OCI-LY7 (cell line): ENCODE results near the gene KTN1. TPM values are rescaled to one million over a fixed set of nuclear protein-coding genes. Genes with fewer than 3 reads are reported as not detected.

ENCODE experiments used
- BruUV-seq: library from RNA; stranded (reverse); fragments of 400-500 nt; replicated peaks from 2 replicates; lab custom pipeline; 2021; lab: Mats Ljungman, UMichigan
- CTCF ChIA-PET: fragments of 300-600 bp; sonication (Branson Sonifier 250); formaldehyde crosslinking; loops from one replicate; lab custom pipeline; 2022; ENCODE audit warnings: antibody characterized with exemption; ENCODE audit not compliant: unreplicated experiment; lab: Charles Lee
- POLR2A ChIA-PET: fragments of 300-600 bp; sonication (Branson Sonifier 250); formaldehyde crosslinking; loops from one replicate; lab custom pipeline; 2022; ENCODE audit warnings: antibody characterized with exemption; lab: Charles Lee
- DNase-seq: peaks from one replicate; pipeline ENCODE4 v3.0.0-alpha.2; 2015; ENCODE audit warnings: low spot score
- H2AFZ ChIP-seq: fragments of 200-600 bp; sonication (generic), shearing (Covaris generic); 2 replicates; pipeline ENCODE4 v1.6.1; 2014; ENCODE audit warnings: mild to moderate bottlenecking, antibody characterized with exemption, low read length, moderate library complexity
- H3K27ac ChIP-seq: fragments of 200-600 bp; sonication (generic); 2 replicates; pipeline ENCODE4 v1.5.1; 2014; ENCODE audit warnings: mixed run types, low read depth, mild to moderate bottlenecking, moderate library complexity, low read length, inconsistent platforms; ENCODE audit not compliant: poor library complexity, severe bottlenecking
- H3K36me3 ChIP-seq: fragments of 200-600 bp; sonication (generic); 2 replicates; pipeline ENCODE4 v1.6.1; 2014; ENCODE audit warnings: mild to moderate bottlenecking, antibody characterized with exemption, low read length, moderate library complexity, mixed read lengths; ENCODE audit not compliant: insufficient read depth
- H3K4me1 ChIP-seq: fragments of 200-600 bp; sonication (generic); 2 replicates; pipeline ENCODE4 v1.5.1; 2014; ENCODE audit warnings: mild to moderate bottlenecking, low read length; ENCODE audit not compliant: insufficient read depth, poor library complexity, severe bottlenecking
- H3K4me2 ChIP-seq: fragments of 200-600 bp; sonication (generic); 2 replicates; pipeline ENCODE4 v1.6.1; 2014; ENCODE audit warnings: mild to moderate bottlenecking, low read length
- H3K4me3 ChIP-seq: fragments of 200-600 bp; sonication (generic); 2 replicates; pipeline ENCODE4 v1.5.1; 2014; ENCODE audit warnings: mild to moderate bottlenecking, low read depth, low read length; ENCODE audit not compliant: poor library complexity, severe bottlenecking
- H3K79me2 ChIP-seq: fragments of 200-600 bp; sonication (generic); 2 replicates; pipeline ENCODE4 v1.6.1; 2016; ENCODE audit warnings: low read depth, mild to moderate bottlenecking, low read length, moderate library complexity, mixed read lengths; ENCODE audit not compliant: insufficient read depth
- H3K9me2 ChIP-seq: fragments of 200-600 bp; sonication (generic); 2 replicates; pipeline ENCODE4 v1.6.1; 2016; ENCODE audit warnings: mild to moderate bottlenecking, low read length, mixed read lengths; ENCODE audit not compliant: insufficient read depth
- H3K9me3 ChIP-seq: fragments of 200-600 bp; sonication (generic); 2 replicates; pipeline ENCODE4 v1.6.1; 2014; ENCODE audit warnings: mild to moderate bottlenecking, mixed run types, low read length, mixed read lengths
- H4K20me1 ChIP-seq: fragments of 200-600 bp; sonication (generic); 2 replicates; pipeline ENCODE4 v1.6.1; 2014; ENCODE audit warnings: mild to moderate bottlenecking, antibody characterized with exemption, low read length, moderate library complexity, mixed read lengths; ENCODE audit not compliant: insufficient read depth
- EZH2phosphoT487 ChIP-seq: fragments of 200-600 bp; sonication (generic); IDR thresholded peaks from 2 replicates; pipeline ENCODE4 v1.6.1; 2018; ENCODE audit warnings: low read depth, borderline replicate concordance, mild to moderate bottlenecking, mixed run types, antibody characterized with exemption, low read length, moderate library complexity, mixed read lengths
- intact Hi-C: fragments of 100-400 bp; cut with micrococcal nuclease; formaldehyde crosslinking; loops from one replicate; pipeline ENCODE4 v1.10.0; 2022; ENCODE audit not compliant: unreplicated experiment
- total RNA-seq, 2 experiments: library from RNA; depleted of rRNA in 1 of 2; stranded (reverse); fragments of >200 nt in 1 of 2; shearing (Covaris generic) in 1 of 2; gene quantifications; 2 replicates each; pipeline ENCODE4 v1.2.3, GENCODE V29; 2014 to 2022
- TF ChIP-seq, protein P1 (sequence below): fragments of 200-600 bp; sonication (generic); conservative IDR thresholded peaks from 2 replicates; pipeline ENCODE4 v1.5.1; 2014; ENCODE audit warnings: mild to moderate bottlenecking, antibody characterized with exemption, low read length, moderate library complexity, mixed read lengths

KTN1 gene
- total RNA-seq, 2 experiments from 2014 or later, result 60.6 to 124 TPM

DNA sequence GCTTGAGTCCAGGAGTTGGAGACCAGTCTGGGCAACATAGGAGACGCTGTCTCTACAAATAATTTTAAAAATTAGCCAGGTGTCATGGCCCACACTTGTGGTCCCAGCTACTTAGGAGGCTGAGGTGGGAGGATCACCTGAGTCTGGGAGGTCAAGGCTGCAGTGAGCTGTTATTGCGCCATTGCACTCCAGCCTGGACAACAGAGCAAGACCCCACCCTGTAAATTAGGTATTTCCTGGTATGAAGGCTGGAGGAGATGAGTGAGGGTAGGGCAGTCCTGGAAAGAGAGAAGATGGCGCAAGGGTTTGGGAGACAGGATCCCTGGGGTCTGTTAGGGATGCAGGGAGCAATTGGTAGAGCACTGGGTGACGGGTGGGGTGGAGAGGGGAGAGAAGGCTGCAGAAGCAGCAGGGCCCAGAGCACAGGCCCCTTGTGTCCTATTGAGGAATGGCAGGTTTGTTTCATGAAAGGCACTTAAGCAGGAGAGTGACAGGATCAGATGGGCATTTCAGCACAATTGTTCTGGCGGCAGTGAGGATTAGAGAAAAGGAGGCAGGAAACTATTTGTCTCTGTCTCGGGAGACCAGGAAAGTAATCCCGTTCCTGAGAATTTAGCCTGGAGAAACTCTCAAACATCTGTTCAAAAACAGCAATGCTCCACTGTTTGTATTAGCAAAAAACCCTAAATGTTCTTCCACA, 47.2 kb upstream of the KTN1 start:
- no peaks in the 10 kb centered on the region for H3K79me2 ChIP-seq
- intact Hi-C loops, result no loop called here
- H3K4me2 ChIP-seq, result no peak overlapping the region
- H2AFZ ChIP-seq, result no peak overlapping the region
- no peaks in the 10 kb centered on the region for H4K20me1 ChIP-seq
- no peak overlapping the region for H3K4me3 ChIP-seq
- POLR2A ChIA-PET, result interaction anchor here (0.9 to 1.2 kb wide), 2 partner anchors 11 to 21 kb away, joined by 3 read pairs; no protein-coding TSS in a partner anchor
- no peaks in the 10 kb centered on the region for H3K4me1 ChIP-seq
- H3K36me3 ChIP-seq, result no peaks in the 10 kb centered on the region
- H3K27ac ChIP-seq, result no peak overlapping the region
- CTCF ChIA-PET, result no interaction called here
- no TSS peak for BruUV-seq
- TF ChIP-seq, protein P1, sequence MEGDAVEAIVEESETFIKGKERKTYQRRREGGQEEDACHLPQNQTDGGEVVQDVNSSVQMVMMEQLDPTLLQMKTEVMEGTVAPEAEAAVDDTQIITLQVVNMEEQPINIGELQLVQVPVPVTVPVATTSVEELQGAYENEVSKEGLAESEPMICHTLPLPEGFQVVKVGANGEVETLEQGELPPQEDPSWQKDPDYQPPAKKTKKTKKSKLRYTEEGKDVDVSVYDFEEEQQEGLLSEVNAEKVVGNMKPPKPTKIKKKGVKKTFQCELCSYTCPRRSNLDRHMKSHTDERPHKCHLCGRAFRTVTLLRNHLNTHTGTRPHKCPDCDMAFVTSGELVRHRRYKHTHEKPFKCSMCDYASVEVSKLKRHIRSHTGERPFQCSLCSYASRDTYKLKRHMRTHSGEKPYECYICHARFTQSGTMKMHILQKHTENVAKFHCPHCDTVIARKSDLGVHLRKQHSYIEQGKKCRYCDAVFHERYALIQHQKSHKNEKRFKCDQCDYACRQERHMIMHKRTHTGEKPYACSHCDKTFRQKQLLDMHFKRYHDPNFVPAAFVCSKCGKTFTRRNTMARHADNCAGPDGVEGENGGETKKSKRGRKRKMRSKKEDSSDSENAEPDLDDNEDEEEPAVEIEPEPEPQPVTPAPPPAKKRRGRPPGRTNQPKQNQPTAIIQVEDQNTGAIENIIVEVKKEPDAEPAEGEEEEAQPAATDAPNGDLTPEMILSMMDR, result no peak
- TF ChIP-seq EZH2phosphoT487, result no peak
- no peaks in the 10 kb centered on the region for H3K9me3 ChIP-seq
- H3K9me2 ChIP-seq, result no peaks in the 10 kb centered on the region
- DNase-seq, result no peak

DNA sequence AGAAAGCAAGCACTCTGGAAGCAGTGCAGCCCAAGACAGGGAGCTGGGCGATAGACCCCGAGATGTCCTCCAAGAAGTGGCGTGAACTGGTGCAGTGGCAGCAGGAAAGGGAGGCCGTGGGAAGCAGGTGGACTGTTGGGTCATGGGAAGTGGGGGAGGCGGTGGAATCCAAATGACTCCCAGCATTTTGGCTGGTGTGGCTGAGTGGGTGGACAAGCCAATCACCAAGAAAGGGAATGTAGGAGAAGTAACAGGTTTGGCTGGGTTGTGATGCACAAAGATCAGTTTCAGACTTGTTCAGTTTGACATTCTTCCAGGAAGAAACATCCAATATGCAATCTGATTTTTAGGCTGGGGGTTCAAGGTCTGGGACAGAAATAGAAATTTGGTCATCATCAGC, 46.0 kb upstream of the KTN1 start:
- CTCF ChIA-PET, result no interaction called here
- no TSS peak for BruUV-seq
- H4K20me1 ChIP-seq, result no peaks in the 10 kb centered on the region

More for the DNA sequence above, 46.0 kb upstream of the KTN1 start:
- Histone ChIP-seq H3K36me3 (no peaks in the 10 kb centered on the region), H3K27ac (no peak overlapping the region), H3K4me1 (no peaks in the 10 kb centered on the region), H2AFZ (no peak overlapping the region), H3K79me2 (no peaks in the 10 kb centered on the region), H3K4me3 (no peak overlapping the region), H3K9me2 (no peaks in the 10 kb centered on the region), H3K4me2 (no peak overlapping the region), H3K9me3 (no peaks in the 10 kb centered on the region)
- TF ChIP-seq, protein P1, result no peak
- TF ChIP-seq EZH2phosphoT487, result no peak
- POLR2A ChIA-PET, result no interaction called here
- intact Hi-C loops, result no loop called here
- DNase-seq, result no peak
